Measurements from ENCODE around the gene GOT2. TPM values are rescaled to one million over a fixed set of nuclear protein-coding genes. Genes with fewer than 3 reads are reported as not detected.

GOT2 gene
- total RNA-seq, 1 experiment from 2014 or later = 135 TPM

- RAD21 ChIA-PET (ENCODE audit: low non-redundant PET in 1 of 2, low total read pairs in 2 of 2, uncharacterized antibody in 2 of 2, unreplicated experiment in 2 of 2) = no interaction called here
- H2AFZ ChIP-seq (ENCODE audit: low read depth, low read length, poor library complexity, severe bottlenecking) = no peak overlapping the region
- no peaks in the 10 kb centered on the region for H3K9me2 ChIP-seq (ENCODE audit: insufficient read depth)
- POLR2A ChIA-PET = no interaction called here
- H3K27me3 ChIP-seq (ENCODE audit: insufficient read depth, low read length) = no peaks in the 10 kb centered on the region
- H3K4me1 ChIP-seq (ENCODE audit: control insufficient read depth in 1 of 2, insufficient read depth in 2 of 2, low read length in 2 of 2) = no peaks in the 10 kb centered on the region
- no peak overlapping the region for H3K27ac ChIP-seq (ENCODE audit: low read depth, low read length)
- DNase-seq (ENCODE audit: low read depth, low spot score) = no peak
- H3K9me3 ChIP-seq (ENCODE audit: control insufficient read depth in 1 of 2, insufficient read depth in 1 of 2, low read depth in 1 of 2, low read length in 2 of 2) = no peaks in the 10 kb centered on the region
- H3K9ac ChIP-seq (ENCODE audit: low read length) = no peak overlapping the region
- ATAC-seq = no peak
- TF ChIP-seq REST (IDR thresholded peaks at IDR 0.05; ENCODE audit: low read depth) = no peak
- no peak for TF ChIP-seq SP1 (IDR thresholded peaks at IDR 0.05; ENCODE audit: low read depth)
- TF ChIP-seq SRF (IDR thresholded peaks at IDR 0.05; ENCODE audit: low read depth) = no peak
- no peak for TF ChIP-seq EGR1 (IDR thresholded peaks at IDR 0.05; ENCODE audit: low read depth)
- TF ChIP-seq EZH2 (IDR thresholded peaks at IDR 0.05) = no peak
- no peak for TF ChIP-seq JUND (IDR thresholded peaks at IDR 0.05)
- TF ChIP-seq YY1 (IDR thresholded peaks at IDR 0.05; ENCODE audit: extremely low read depth, insufficient replicate concordance, low read depth, low read length) = no peak
- no peak for TF ChIP-seq ZBTB33 (IDR thresholded peaks at IDR 0.05; ENCODE audit: extremely low read depth, insufficient replicate concordance, low read length)
- TF ChIP-seq POLR2AphosphoS5 (IDR thresholded peaks at IDR 0.05; ENCODE audit: low read depth, low read length) = no peak
- no peak for TF ChIP-seq RAD21 (IDR thresholded peaks at IDR 0.05; ENCODE audit: low read depth)
- TF ChIP-seq ZNF274 (IDR thresholded peaks at IDR 0.05; ENCODE audit: low read depth, low read length) = no peak
- no peak for TF ChIP-seq ATF3 (IDR thresholded peaks at IDR 0.05)
- TF ChIP-seq CBX3 (IDR thresholded peaks at IDR 0.05; ENCODE audit: low read depth) = no peak
- no peak for TF ChIP-seq POLR2A (IDR thresholded peaks at IDR 0.05; ENCODE audit: borderline replicate concordance, extremely low read depth, insufficient read depth, insufficient read length)
- TF ChIP-seq ZFX (IDR thresholded peaks at IDR 0.05) = no peak
- no peak for TF ChIP-seq TCF7L2 (IDR thresholded peaks at IDR 0.05; ENCODE audit: borderline replicate concordance, extremely low read depth, insufficient read depth, insufficient read length)
- TF ChIP-seq, protein P1, sequence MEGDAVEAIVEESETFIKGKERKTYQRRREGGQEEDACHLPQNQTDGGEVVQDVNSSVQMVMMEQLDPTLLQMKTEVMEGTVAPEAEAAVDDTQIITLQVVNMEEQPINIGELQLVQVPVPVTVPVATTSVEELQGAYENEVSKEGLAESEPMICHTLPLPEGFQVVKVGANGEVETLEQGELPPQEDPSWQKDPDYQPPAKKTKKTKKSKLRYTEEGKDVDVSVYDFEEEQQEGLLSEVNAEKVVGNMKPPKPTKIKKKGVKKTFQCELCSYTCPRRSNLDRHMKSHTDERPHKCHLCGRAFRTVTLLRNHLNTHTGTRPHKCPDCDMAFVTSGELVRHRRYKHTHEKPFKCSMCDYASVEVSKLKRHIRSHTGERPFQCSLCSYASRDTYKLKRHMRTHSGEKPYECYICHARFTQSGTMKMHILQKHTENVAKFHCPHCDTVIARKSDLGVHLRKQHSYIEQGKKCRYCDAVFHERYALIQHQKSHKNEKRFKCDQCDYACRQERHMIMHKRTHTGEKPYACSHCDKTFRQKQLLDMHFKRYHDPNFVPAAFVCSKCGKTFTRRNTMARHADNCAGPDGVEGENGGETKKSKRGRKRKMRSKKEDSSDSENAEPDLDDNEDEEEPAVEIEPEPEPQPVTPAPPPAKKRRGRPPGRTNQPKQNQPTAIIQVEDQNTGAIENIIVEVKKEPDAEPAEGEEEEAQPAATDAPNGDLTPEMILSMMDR (IDR thresholded peaks at IDR 0.05 in 2 of 3, conservative IDR thresholded peaks at IDR 0.05 in 1 of 3; ENCODE audit: borderline replicate concordance in 1 of 3, insufficient read depth in 1 of 3, low read depth in 2 of 3, low read length in 2 of 3) = no peak
- TF ChIP-seq, protein P2, sequence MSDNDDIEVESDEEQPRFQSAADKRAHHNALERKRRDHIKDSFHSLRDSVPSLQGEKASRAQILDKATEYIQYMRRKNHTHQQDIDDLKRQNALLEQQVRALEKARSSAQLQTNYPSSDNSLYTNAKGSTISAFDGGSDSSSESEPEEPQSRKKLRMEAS (IDR thresholded peaks at IDR 0.05) = no peak
- TF ChIP-seq SIN3A (IDR thresholded peaks at IDR 0.05; ENCODE audit: low read depth) = no peak
- no peaks in the 10 kb centered on the region for H3K79me2 ChIP-seq (ENCODE audit: insufficient read depth, low read length)
- H3K4me3 ChIP-seq (replicated peaks in 1 of 2; ENCODE audit: low read depth in 1 of 2, low read length in 2 of 2) = no peak overlapping the region
- peaks cover 29 to 35% of the 10 kb centered on the region in 2 experiments for H3K36me3 ChIP-seq (ENCODE audit: control insufficient read depth in 1 of 2, insufficient read depth in 2 of 2, low read length in 2 of 2)
- no peaks in the 10 kb centered on the region for H4K20me1 ChIP-seq (ENCODE audit: insufficient read depth)
- intact Hi-C loops (cut with micrococcal nuclease) = no loop called here
- no TSS peak for BruUV-seq (replicated peaks)
- CTCF ChIA-PET = no interaction called here
- no peak overlapping the region for H3K4me2 ChIP-seq (ENCODE audit: low read length)
Observed at GRCh38 chr16:58709333-58709732, 24.8 kb downstream of the GOT2 start.
